Esophagus squamous epithelium (tissue), 4 donors: ENCODE data around the gene TMEM201.

Source experiments
- CTCF ChIP-seq, 6 experiments: fragments of 450-650 bp in 4 of 6; fragments of 200-600 bp in 2 of 6; sonication (generic) in 2 of 6; IDR thresholded peaks; one replicate each; pipeline ENCODE4 v1.5.1; 2016 to 2019; ENCODE audit warnings: antibody characterized with exemption in 6 of 6, mild to moderate bottlenecking in 4 of 6, moderate library complexity in 4 of 6
- POLR2A ChIP-seq, 4 donors: fragments of 450-650 bp; IDR thresholded peaks; one replicate each; pipeline ENCODE4 v1.6.1; 2017; ENCODE audit warnings: antibody characterized with exemption in 4 of 4, mild to moderate bottlenecking in 4 of 4, moderate library complexity in 3 of 4

GRCh38 chr1:9549955-9550546 lies 38.7 kb upstream of the TMEM201 start:
- TF ChIP-seq CTCF (IDR thresholded peaks at IDR 0.05) (no peak), POLR2A (IDR thresholded peaks at IDR 0.05) (no peak)
